Prostate gland (tissue), 2 donors: Measurements from ENCODE around the gene STEAP3.

Experiments
- CTCF ChIP-seq, 4 experiments: fragments of 200-600 bp in 2 of 4; fragments of 450-650 bp in 2 of 4; sonication (generic) in 2 of 4; IDR thresholded peaks; 1 replicate in 3 of 4; 2 replicates in 1 of 4; pipeline ENCODE4 v1.5.1; 2016 to 2019; ENCODE audit warnings: antibody characterized with exemption in 4 of 4, mild to moderate bottlenecking in 2 of 4, moderate library complexity in 2 of 4
- POLR2A ChIP-seq: fragments of 450-650 bp; IDR thresholded peaks from one replicate; pipeline ENCODE4 v1.6.1; 2016; ENCODE audit warnings: antibody characterized with exemption, mild to moderate bottlenecking
- POLR2AphosphoS5 ChIP-seq: sonication (generic); formaldehyde crosslinking; IDR thresholded peaks from one replicate; pipeline ENCODE4 v1.6.1; 2017; ENCODE audit warnings: antibody characterized with exemption

GRCh38 chr2:119283873-119284331, 60.3 kb downstream of the STEAP3 start:
- peak; percentile 90 for TF ChIP-seq POLR2AphosphoS5
- no peak for TF ChIP-seq CTCF (IDR thresholded peaks at IDR 0.05)
- no peak for TF ChIP-seq POLR2A
